ENCODE data around the gene MSANTD7. TPM values are rescaled to one million over a fixed set of nuclear protein-coding genes. Genes with fewer than 3 reads are reported as not detected.

The MSANTD7 gene
- total RNA-seq, 4 donors from 2014 or later = 11.5 to 19.8 (median 14.0) TPM

DNA sequence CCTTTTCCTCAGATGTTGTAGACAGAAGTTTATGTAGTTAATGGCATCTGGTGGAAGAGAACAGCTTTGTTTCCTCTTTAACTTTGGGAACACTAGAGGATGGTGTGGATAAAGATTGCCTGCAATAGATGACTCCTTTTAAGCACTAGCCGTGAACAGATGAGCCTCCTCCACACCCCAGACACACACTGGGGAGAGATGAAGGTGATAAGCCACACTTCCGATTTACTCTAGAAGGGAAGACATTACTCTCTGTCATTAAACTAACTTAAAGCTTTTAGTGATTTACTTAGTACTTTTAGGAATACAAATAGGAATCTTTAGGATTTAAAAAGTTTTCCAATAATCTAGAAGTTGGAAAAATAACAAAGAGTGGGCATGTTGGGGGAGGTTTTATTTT, 6.8 kb downstream of the MSANTD7 start:
- Histone ChIP-seq H3K4me3 (no peak overlapping the region), H3K27me3 (no peaks in the 10 kb centered on the region), H3K4me1 (peaks cover 0 to 4% (median 1%) of the 10 kb centered on the region in 4 donors), H3K36me3 (peaks cover 0 to 32% (median 8%) of the 10 kb centered on the region in 4 donors), H3K9me3 (no peaks in the 10 kb centered on the region), H3K27ac (no peak overlapping the region)
- no peak for DNase-seq
- 76% methylated on average over 2 of the region's 2 CpGs; no CpG with 5 or more reads in 1 of the 2 donors for WGBS, 2 donors (ENCODE audit: low coverage in 1 of 2)
- intact Hi-C loops (cut with DNase I; ENCODE audit: low total_unique reads) (no loop called here), in situ Hi-C loops (cut with MboI; ENCODE audit: low pct_ligation_motif_present in 1 of 4, low pct_unique_long_range_greater_than_20kb in 1 of 4, low sequenced_read_pairs in 3 of 4) (loop anchor here in 1 of 4 donors (25.0 kb wide), 1 partner anchor 117 kb away; the partner anchor contains the start of genes DCLRE1C and MEIG1)
- TF ChIP-seq POLR2A (IDR thresholded peaks at IDR 0.05) (no peak), POLR2AphosphoS5 (IDR thresholded peaks at IDR 0.05) (no peak), EP300 (IDR thresholded peaks at IDR 0.05; ENCODE audit: low read depth) (no peak)
- TF ChIP-seq, protein P1, sequence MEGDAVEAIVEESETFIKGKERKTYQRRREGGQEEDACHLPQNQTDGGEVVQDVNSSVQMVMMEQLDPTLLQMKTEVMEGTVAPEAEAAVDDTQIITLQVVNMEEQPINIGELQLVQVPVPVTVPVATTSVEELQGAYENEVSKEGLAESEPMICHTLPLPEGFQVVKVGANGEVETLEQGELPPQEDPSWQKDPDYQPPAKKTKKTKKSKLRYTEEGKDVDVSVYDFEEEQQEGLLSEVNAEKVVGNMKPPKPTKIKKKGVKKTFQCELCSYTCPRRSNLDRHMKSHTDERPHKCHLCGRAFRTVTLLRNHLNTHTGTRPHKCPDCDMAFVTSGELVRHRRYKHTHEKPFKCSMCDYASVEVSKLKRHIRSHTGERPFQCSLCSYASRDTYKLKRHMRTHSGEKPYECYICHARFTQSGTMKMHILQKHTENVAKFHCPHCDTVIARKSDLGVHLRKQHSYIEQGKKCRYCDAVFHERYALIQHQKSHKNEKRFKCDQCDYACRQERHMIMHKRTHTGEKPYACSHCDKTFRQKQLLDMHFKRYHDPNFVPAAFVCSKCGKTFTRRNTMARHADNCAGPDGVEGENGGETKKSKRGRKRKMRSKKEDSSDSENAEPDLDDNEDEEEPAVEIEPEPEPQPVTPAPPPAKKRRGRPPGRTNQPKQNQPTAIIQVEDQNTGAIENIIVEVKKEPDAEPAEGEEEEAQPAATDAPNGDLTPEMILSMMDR (IDR thresholded peaks at IDR 0.05) = no peak

DNA sequence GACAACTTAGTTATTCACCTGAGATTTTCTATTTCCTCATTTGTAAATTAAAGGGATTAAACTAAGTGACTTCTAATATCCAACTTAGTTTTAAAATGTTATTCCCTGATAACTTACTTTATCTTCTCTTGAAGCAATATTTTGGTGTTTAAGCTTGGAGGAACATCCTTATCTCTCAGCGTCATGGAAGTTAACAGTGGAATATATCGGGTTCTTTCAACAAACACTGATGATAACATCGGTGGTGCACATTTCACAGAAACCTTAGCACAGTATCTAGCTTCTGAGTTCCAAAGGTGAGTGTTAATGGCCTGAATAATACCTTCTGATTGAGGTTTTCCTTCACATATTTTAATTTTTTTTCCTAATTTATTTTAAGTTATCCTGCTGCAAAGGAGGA, 14.1 kb downstream of the MSANTD7 start:
- TF ChIP-seq, protein P1 (IDR thresholded peaks at IDR 0.05) = no peak
- no peak for TF ChIP-seq EP300 (IDR thresholded peaks at IDR 0.05; ENCODE audit: low read depth)
- TF ChIP-seq POLR2AphosphoS5 (IDR thresholded peaks at IDR 0.05) = no peak
- no peak for TF ChIP-seq POLR2A (IDR thresholded peaks at IDR 0.05)
- WGBS, 2 donors (ENCODE audit: low coverage in 1 of 2) = 90 to 95% methylated on average over 3 of the region's 3 CpGs
- in situ Hi-C loops (cut with MboI; ENCODE audit: low pct_ligation_motif_present in 1 of 4, low pct_unique_long_range_greater_than_20kb in 1 of 4, low sequenced_read_pairs in 3 of 4) (no loop called here), intact Hi-C loops (cut with DNase I; ENCODE audit: low total_unique reads) (no loop called here)
- H3K4me3 ChIP-seq = no peak overlapping the region
- no peak for DNase-seq
- H3K27me3 ChIP-seq = no peaks in the 10 kb centered on the region
- H3K27ac ChIP-seq = no peak overlapping the region
- no peaks in the 10 kb centered on the region for H3K4me1 ChIP-seq
- no peaks in the 10 kb centered on the region for H3K9me3 ChIP-seq
- peaks cover 0 to 27% (median 11%) of the 10 kb centered on the region in 4 donors for H3K36me3 ChIP-seq

DNA sequence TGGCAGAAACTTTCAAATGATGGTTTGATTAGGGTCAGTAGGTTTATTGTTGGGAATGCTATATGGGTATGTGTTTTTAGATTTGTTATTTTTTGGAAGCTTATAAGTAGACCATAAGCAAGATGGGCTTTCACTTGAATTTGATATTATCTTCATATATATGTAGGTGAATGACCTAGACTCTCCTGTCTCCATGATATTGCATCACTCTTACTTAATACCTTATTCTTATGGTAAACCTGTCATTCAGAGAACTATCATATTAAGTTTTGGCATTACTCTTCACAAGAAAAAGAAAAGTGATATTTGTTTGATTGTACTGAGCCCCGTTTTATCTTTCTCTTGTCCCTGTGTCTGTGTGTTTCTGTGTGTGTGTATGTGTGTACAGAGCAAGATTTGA, 17.3 kb downstream of the MSANTD7 start:
- peaks cover 0 to 24% (median 10%) of the 10 kb centered on the region in 4 donors for H3K36me3 ChIP-seq
- WGBS, 2 donors (ENCODE audit: low coverage in 1 of 2) = 98 to 100% methylated on average over 1 of the region's 1 CpG

DNA sequence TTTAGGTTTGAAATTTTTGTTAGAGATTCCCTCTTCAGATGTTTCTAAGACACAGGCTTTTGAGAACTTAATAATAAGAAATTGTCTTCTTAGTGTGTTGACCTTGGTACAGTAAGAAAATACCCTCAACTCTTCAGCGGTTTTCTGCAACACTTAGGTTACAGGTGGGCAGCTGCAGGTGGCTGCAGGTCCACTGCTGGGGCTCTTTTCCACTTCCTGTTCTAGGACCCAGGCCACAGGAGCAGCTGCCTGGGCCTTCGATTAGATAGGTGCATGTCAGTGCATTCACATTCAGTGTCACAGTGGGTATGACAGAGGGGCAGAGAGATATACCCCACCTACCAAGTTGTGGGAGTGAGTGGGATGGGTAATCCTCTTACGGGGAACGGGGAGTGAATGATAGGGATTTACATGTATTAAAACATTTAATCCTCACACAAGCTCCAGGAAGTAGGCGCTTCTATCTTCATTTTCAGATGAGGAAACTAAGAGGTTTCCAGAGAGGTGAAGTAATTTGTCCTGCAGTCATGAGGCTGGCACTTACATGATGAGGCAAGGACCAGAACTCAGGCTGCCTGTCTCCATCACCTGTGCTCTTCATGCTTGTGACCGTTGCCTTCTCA, 20.3 kb downstream of the MSANTD7 start:
- intact Hi-C loops (cut with DNase I; ENCODE audit: low total_unique reads) (no loop called here), in situ Hi-C loops (cut with MboI; ENCODE audit: low pct_ligation_motif_present in 1 of 4, low pct_unique_long_range_greater_than_20kb in 1 of 4, low sequenced_read_pairs in 3 of 4) (no loop called here)
- DNase-seq = no peak
- Histone ChIP-seq H3K4me3 (no peak overlapping the region), H3K27me3 (no peaks in the 10 kb centered on the region), H3K9me3 (no peaks in the 10 kb centered on the region), H3K4me1 (peaks cover 0 to 16% (median 8%) of the 10 kb centered on the region in 4 donors), H3K27ac (no peak overlapping the region), H3K36me3 (peaks cover 0 to 24% (median 4%) of the 10 kb centered on the region in 4 donors)
- WGBS, 2 donors (ENCODE audit: low coverage in 1 of 2) = 90 to 94% methylated on average over 3 to 6 of the region's 6 CpGs
- no peak for TF ChIP-seq POLR2A (IDR thresholded peaks at IDR 0.05)
- no peak for TF ChIP-seq POLR2AphosphoS5 (IDR thresholded peaks at IDR 0.05)
- TF ChIP-seq EP300 (IDR thresholded peaks at IDR 0.05; ENCODE audit: low read depth) = no peak
- TF ChIP-seq, protein P1 (IDR thresholded peaks at IDR 0.05) = no peak

More for the DNA sequence above, 17.3 kb downstream of the MSANTD7 start:
- intact Hi-C loops (cut with DNase I; ENCODE audit: low total_unique reads) (no loop called here), in situ Hi-C loops (cut with MboI; ENCODE audit: low pct_ligation_motif_present in 1 of 4, low pct_unique_long_range_greater_than_20kb in 1 of 4, low sequenced_read_pairs in 3 of 4) (no loop called here)
- Histone ChIP-seq H3K4me1 (peaks cover 0 to 6% (median 3%) of the 10 kb centered on the region in 4 donors), H3K27ac (no peak overlapping the region), H3K27me3 (no peaks in the 10 kb centered on the region), H3K4me3 (no peak overlapping the region), H3K9me3 (no peaks in the 10 kb centered on the region)
- no peak for DNase-seq
- TF ChIP-seq POLR2AphosphoS5 (IDR thresholded peaks at IDR 0.05) = no peak
